ENCODE data around the gene VWF. TPM values are rescaled to one million over a fixed set of nuclear protein-coding genes. Genes with fewer than 3 reads are reported as not detected.
"Not testable (repeated sequence)": the region's sequence is repeated elsewhere in the genome, so short reads cannot be mapped to it uniquely, and the experiment has no call there.

The VWF gene
- total RNA-seq, result not detected

DNA sequence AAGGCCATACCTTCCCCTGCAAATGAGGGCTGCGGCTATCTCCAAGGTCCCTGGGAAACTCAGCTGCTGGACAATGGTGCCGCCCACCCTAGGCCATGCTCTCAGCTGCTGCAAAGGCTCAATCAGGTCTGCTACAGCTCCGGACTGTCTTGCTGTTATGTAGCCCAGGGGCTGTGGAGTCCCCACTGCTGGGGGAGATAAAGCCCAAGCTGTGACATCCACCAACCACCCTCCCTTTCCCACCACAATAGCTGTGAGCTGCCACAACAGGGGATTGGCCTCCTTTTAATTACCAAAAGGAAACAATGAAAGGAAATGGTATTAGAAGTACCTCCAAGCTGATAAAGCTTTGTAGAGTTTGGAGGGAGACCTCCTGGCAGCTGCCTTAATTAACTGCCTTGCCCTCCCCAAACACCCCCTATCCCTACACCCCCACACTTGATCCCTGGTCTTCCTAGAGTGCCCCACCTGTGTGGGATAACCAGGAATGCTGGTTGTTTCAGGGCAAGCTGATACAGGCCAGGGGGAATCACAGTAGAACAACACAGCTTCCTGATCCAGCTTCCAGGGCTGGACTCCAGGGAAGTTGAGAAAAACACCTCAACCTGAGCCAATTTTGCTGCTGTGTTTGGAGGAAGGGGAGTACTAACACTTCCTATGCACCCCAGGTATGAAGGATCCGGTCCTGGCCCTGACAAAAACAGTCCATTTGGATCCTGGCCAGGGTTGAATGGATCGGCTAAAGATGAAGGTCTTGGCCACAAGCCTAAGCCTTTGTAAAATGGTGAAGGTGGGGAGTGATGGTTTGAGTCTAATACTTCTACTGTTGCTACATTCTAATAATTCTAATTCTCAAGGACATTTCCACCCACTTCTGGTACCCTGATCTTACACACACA is at the start of gene VWF:
Gene VWF, minus strand, starts transcription at position 260 of the 899 bp plus-strand sequence. CDS start 1,474 bp downstream, outside the sequence.
- POLR2A ChIA-PET, result no interaction called here
- no peak for ATAC-seq

GRCh38 chr12:6172862-6173261 is 48.4 kb upstream of the VWF start:
- Mint-ChIP-seq H3K9me3 (ENCODE audit: insufficient read depth) (no peaks in the 10 kb centered on the region), H3K36me3 (ENCODE audit: low read depth) (no peaks in the 10 kb centered on the region), H3K4me1 (ENCODE audit: low read depth) (peaks cover 16% of the 10 kb centered on the region), H3K27me3 (ENCODE audit: low read depth) (no peaks in the 10 kb centered on the region), H3K27ac (no peak overlapping the region), H3K4me3 (no peak overlapping the region)
- POLR2A ChIA-PET, result no interaction called here
- no peak for ATAC-seq
- CTCF ChIA-PET, result interaction anchor here (0.8 kb wide), 1 partner anchor 22 kb away, joined by 3 read pairs; no protein-coding TSS in a partner anchor
- no peak for DNase-seq

More for the DNA sequence above, at the start of gene VWF:
- Mint-ChIP-seq H3K4me1 (ENCODE audit: low read depth) (no peaks in the 10 kb centered on the region), H3K27ac (no peak within 1 kb of the TSS), H3K36me3 (ENCODE audit: low read depth) (no peaks in the 10 kb centered on the region), H3K27me3 (ENCODE audit: low read depth) (no peaks in the 10 kb centered on the region), H3K4me3 (no peak within 1 kb of the TSS), H3K9me3 (ENCODE audit: insufficient read depth) (no peaks in the 10 kb centered on the region)
- CTCF ChIA-PET, result no interaction called here
- DNase-seq, result no peak

DNA sequence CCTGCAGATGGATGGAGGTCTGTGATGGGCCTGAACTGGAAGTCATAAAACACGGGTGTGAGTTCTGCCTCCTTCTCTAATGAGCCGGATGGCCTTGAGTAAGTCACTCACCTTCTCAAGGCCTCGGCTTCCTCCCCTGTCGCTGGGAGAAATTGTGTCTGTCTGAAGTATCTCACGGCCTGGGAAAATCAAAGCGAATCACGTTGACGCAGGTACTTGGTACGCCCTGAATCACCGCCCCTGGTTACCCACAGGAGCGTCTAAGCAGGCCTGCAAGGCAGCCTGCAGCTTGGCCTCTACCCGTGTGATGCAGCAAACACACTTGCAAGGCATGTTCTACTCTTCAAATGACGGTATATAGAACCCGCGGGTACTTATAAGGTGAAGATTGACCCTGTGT is 47.6 kb upstream of the VWF start:
- peaks cover 24% of the 10 kb centered on the region for H3K4me1 Mint-ChIP-seq (ENCODE audit: low read depth)
- no peaks in the 10 kb centered on the region for H3K36me3 Mint-ChIP-seq (ENCODE audit: low read depth)
- H3K9me3 Mint-ChIP-seq (ENCODE audit: insufficient read depth), result no peaks in the 10 kb centered on the region
- ChIA-PET POLR2A (no interaction called here), CTCF (no interaction called here)
- no peaks in the 10 kb centered on the region for H3K27me3 Mint-ChIP-seq (ENCODE audit: low read depth)
- DNase-seq, result no peak
- no peak overlapping the region for H3K4me3 Mint-ChIP-seq
- ATAC-seq, result no peak
- H3K27ac Mint-ChIP-seq, result no peak overlapping the region

- Mint-ChIP-seq H3K27ac (no peak overlapping the region), H3K9me3 (ENCODE audit: insufficient read depth) (no peaks in the 10 kb centered on the region), H3K27me3 (ENCODE audit: low read depth) (no peaks in the 10 kb centered on the region), H3K4me3 (no peak overlapping the region), H3K36me3 (ENCODE audit: low read depth) (no peaks in the 10 kb centered on the region), H3K4me1 (ENCODE audit: low read depth) (peaks cover 29% of the 10 kb centered on the region)
- POLR2A ChIA-PET, result no interaction called here
- no peak for ATAC-seq
- no peak for DNase-seq
- CTCF ChIA-PET, result no interaction called here
Observed at GRCh38 chr12:6171409-6172015, 47.0 kb upstream of the VWF start.

- DNase-seq (peak; percentile 68), ATAC-seq (peak; percentile 80)
- no peak overlapping the region for H3K4me3 Mint-ChIP-seq
- ChIA-PET CTCF (interaction anchor here (0.8 to 3.1 kb wide), 4 partner anchors 27 to 111 kb away, joined by 3 to 13 read pairs (median 5); no protein-coding TSS in a partner anchor), POLR2A (no interaction called here)
- H3K27me3 Mint-ChIP-seq (ENCODE audit: low read depth), result no peaks in the 10 kb centered on the region
- H3K27ac Mint-ChIP-seq, result peak overlapping the region; percentile 77
- no peaks in the 10 kb centered on the region for H3K36me3 Mint-ChIP-seq (ENCODE audit: low read depth)
- H3K9me3 Mint-ChIP-seq (ENCODE audit: insufficient read depth), result no peaks in the 10 kb centered on the region
- peaks cover 36% of the 10 kb centered on the region for H3K4me1 Mint-ChIP-seq (ENCODE audit: low read depth)
Observed at GRCh38 chr12:6167327-6168280, 43.1 kb upstream of the VWF start.

GRCh38 chr12:6166808-6167207 is 42.3 kb upstream of the VWF start:
- ATAC-seq, result no peak
- H3K4me1 Mint-ChIP-seq (ENCODE audit: low read depth), result peaks cover 36% of the 10 kb centered on the region
- no peaks in the 10 kb centered on the region for H3K36me3 Mint-ChIP-seq (ENCODE audit: low read depth)
- H3K27me3 Mint-ChIP-seq (ENCODE audit: low read depth), result no peaks in the 10 kb centered on the region
- no peak overlapping the region for H3K4me3 Mint-ChIP-seq
- DNase-seq, result no peak
- H3K27ac Mint-ChIP-seq, result peak overlapping the region; percentile 37
- H3K9me3 Mint-ChIP-seq (ENCODE audit: insufficient read depth), result no peaks in the 10 kb centered on the region
- ChIA-PET POLR2A (no interaction called here), CTCF (interaction anchor here (3.1 kb wide), 1 partner anchor 29 kb away, joined by 13 read pairs; no protein-coding TSS in a partner anchor)

- no peaks in the 10 kb centered on the region for H3K36me3 Mint-ChIP-seq (ENCODE audit: low read depth)
- no peaks in the 10 kb centered on the region for H3K9me3 Mint-ChIP-seq (ENCODE audit: insufficient read depth)
- H3K27ac Mint-ChIP-seq, result no peak overlapping the region
- no peak overlapping the region for H3K4me3 Mint-ChIP-seq
- ATAC-seq (no peak), DNase-seq (no peak)
- ChIA-PET CTCF (no interaction called here), POLR2A (no interaction called here)
- H3K27me3 Mint-ChIP-seq (ENCODE audit: low read depth), result no peaks in the 10 kb centered on the region
- peaks cover 36% of the 10 kb centered on the region for H3K4me1 Mint-ChIP-seq (ENCODE audit: low read depth)
Observed at GRCh38 chr12:6165395-6165794, 40.9 kb upstream of the VWF start.

DNA sequence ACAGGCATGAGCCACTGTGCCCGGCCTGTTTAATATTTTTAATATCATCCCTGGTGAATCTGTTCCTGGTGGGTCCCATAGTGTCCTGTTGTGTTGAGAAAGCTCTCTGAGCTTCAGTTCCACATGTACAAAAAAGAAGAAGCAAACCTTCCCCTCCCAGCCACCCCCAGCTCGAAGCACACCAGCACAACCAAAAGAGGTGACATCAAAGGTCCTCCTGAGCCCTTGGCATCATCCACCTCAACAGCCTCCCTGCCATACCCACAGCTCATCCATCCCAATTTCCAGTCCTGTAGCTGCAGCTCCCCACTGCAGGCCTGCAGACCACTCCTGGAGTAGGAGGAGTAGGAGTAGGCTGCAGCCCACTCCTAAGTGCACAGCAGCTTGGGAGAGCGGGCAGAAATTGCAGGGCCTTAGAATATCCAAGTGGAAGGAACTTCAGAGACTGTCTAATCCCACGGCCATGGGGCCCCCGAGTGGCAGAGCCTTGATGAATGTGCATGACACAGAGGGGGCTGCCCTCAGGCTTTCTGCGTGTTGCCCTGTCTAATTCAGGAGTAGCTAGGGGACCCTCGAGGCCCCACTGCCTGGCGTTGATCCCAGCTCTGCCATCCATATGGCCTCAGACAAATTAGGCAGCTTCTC is 39.1 kb upstream of the VWF start:
- no peak for DNase-seq
- H3K4me1 Mint-ChIP-seq (ENCODE audit: low read depth), result peaks cover 26% of the 10 kb centered on the region
- H3K27me3 Mint-ChIP-seq (ENCODE audit: low read depth), result no peaks in the 10 kb centered on the region
- no peaks in the 10 kb centered on the region for H3K36me3 Mint-ChIP-seq (ENCODE audit: low read depth)
- POLR2A ChIA-PET, result interaction anchor here (0.6 kb wide), 1 partner anchor 99 kb away, joined by 3 read pairs; no protein-coding TSS in a partner anchor
- CTCF ChIA-PET, result no interaction called here
- no peak overlapping the region for H3K27ac Mint-ChIP-seq
- no peaks in the 10 kb centered on the region for H3K9me3 Mint-ChIP-seq (ENCODE audit: insufficient read depth)
- ATAC-seq, result no peak
- no peak overlapping the region for H3K4me3 Mint-ChIP-seq

DNA sequence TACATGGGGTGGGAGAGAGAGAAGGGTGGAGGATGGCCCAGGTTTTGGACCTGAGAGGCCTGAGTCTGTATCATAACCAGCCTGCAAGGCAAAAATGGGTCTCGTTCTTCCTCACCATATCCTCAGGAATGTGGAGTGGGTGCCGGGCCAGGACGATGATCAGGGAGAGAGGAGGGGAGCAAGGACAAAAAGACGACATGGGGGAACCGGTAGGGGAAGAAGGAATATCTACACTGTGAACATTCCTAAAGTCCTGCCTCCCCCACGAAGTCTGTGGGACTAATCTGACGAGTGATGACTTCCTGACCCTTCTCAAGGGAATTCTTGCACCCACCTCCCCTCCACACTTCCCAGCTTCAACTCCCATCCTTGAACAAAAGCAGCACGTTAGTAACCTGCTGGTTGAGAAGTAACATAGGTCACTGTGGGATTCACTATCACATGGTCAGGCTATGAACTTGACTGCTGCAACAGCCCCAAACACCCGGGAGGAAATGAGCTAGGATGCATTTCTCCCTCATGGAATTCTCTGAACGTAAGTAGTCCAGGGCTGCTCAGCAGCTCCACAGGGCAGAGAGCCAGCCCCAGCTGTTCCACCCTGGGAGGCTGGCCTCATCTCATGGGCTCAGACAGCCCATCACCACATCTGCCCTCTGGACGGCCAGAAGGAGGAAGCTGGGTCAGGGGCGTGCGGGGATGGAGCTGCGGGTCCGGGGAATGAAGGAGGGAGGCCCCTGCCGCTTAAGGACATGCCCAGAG is 36.8 kb upstream of the VWF start:
- ATAC-seq, result no peak
- DNase-seq, result no peak
- no peaks in the 10 kb centered on the region for H3K9me3 Mint-ChIP-seq (ENCODE audit: insufficient read depth)
- CTCF ChIA-PET, result no interaction called here
- POLR2A ChIA-PET, result no interaction called here
- peaks cover 4% of the 10 kb centered on the region for H3K4me1 Mint-ChIP-seq (ENCODE audit: low read depth)
- H3K36me3 Mint-ChIP-seq (ENCODE audit: low read depth), result no peaks in the 10 kb centered on the region
- H3K4me3 Mint-ChIP-seq, result no peak overlapping the region
- H3K27ac Mint-ChIP-seq, result no peak overlapping the region
- no peaks in the 10 kb centered on the region for H3K27me3 Mint-ChIP-seq (ENCODE audit: low read depth)

DNA sequence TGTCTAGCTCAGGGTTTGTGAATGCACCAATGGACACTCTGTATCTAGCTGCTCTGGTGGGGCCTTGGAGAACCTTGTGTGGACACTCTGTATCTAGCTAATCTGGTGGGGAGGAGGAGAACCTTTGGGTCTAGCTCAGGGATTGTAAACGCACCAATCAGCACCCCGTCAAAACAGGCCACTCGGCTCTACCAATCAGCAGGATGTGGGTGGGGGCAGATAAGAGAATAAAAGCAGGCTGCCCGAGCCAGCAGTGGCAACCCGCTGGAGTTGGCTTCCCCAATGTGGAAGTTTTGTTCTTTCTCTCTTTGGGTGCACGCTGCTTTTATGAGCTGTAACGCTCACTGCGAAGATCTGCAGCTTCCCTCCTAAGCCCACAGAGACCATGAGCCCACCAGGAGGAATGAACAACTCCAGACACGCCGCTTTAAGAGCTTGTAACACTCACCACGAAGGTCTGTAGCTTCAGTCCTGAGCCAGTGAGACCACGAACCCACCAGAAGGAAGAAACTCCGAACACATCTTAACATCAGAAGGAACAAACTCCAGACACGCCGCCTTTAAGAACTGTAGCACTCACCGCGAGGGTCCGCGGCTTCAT is 35.7 kb upstream of the VWF start:
- ATAC-seq; H3K9me3 Mint-ChIP-seq (ENCODE audit: insufficient read depth); H3K4me3 Mint-ChIP-seq; H3K36me3 Mint-ChIP-seq (ENCODE audit: low read depth); H3K27me3 Mint-ChIP-seq (ENCODE audit: low read depth); H3K27ac Mint-ChIP-seq; DNase-seq; H3K4me1 Mint-ChIP-seq (ENCODE audit: low read depth); POLR2A ChIA-PET; CTCF ChIA-PET: not testable (repeated sequence)

Data from activated CD8-positive, alpha-beta T cell treated with anti-CD3 and anti-CD28 coated beads, Interleukin-2, amount 10 ng/mL, durations not matched to agents 7 days and 5 days (primary cell).